ENCODE results near the gene HK3. TPM values are rescaled to one million over a fixed set of nuclear protein-coding genes. Genes with fewer than 3 reads are reported as not detected.

Gene HK3
- polyA plus RNA-seq, 4 donors: 0.30 to 7.5 (median 1.5) TPM

DNA sequence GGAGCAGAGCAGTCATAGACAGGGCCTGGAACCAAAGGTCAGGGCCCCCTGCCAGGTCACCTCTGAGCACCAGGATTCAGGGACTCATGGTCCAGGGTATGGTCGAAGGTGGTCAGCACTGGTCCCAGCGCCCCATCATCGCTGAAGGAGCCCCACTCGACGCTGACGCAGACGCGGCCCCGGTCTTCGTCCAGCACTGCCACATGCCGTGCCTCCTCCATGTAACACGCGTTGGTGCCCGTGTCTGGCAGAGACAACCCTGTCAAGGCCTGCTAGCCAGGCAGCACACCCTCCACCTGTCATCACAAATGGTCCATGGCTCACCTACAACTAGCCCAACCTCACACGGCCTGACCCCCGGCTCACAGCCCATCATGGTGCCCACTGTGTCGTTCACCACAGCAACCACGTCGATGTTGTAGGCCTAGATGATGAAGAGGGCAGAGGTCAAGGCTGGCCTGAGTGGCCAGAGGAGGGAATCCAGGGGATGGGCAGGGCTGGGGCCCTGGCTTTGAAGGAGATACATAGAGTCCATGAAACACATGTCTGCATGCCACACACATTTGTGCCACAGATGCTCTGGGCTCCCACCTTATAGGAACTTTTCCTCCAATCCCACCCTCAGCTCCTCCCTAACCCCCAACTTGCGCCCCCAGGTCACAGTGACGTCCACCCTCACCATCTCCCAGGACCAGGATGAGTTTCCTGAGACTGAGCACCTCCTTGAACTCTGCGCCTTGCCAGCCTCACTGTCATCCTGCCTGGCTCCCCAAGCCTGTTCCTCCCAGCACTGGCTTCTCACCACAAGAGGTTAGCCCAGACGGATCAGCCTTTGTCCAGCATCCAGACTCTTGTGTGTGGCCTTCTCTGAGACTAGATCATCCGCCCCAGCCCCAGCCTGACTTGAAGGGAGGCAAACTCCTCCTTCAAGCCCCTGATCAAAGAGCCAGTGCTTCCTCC, 9.5 kb downstream of the HK3 start:
- Histone ChIP-seq H3K4me1 (ENCODE audit: control insufficient read depth in 3 of 3, insufficient read depth in 2 of 3, low read depth in 1 of 3, low read length in 2 of 3) (no peaks in the 10 kb centered on the region), H3K4me3 (ENCODE audit: low read depth in 1 of 3, low read length in 3 of 3) (no peak overlapping the region), H3K36me3 (ENCODE audit: control insufficient read depth in 3 of 3, insufficient read depth in 2 of 3, low read depth in 1 of 3, low read length in 3 of 3) (no peaks in the 10 kb centered on the region), H3K27ac (ENCODE audit: low read depth in 1 of 3, low read length in 2 of 3) (no peak overlapping the region), H3K9me3 (ENCODE audit: control insufficient read depth in 2 of 2, insufficient read depth in 1 of 2, low read depth in 1 of 2, low read length in 1 of 2) (no peaks in the 10 kb centered on the region), H3K27me3 (ENCODE audit: control insufficient read depth in 3 of 3, insufficient read depth in 3 of 3, low read length in 3 of 3) (peaks cover 0 to 4% (median 0%) of the 10 kb centered on the region in 3 donors)
- WGBS, 3 donors: 84 to 89% (median 88%) methylated on average over 24 of the region's 24 CpGs
- FAIRE-seq (no peak), DNase-seq (no peak)

DNA sequence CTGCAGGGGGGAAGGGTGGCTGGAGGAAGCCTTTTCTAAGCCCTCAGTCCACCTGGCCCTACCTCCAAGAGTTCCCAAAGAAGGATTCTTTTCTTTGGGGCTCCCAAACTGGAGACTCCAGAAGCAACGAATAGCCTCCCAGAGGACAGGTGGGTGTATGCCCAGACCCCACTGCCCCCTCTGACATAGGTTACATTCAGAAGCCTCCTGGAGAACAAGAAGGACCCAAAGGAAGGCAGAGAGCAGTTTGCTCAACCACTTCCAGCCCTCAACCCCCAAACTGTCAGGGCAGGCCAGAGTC, 10.3 kb downstream of the HK3 start:
- Histone ChIP-seq H3K4me1 (ENCODE audit: control insufficient read depth in 3 of 3, insufficient read depth in 2 of 3, low read depth in 1 of 3, low read length in 2 of 3) (no peaks in the 10 kb centered on the region), H3K4me3 (ENCODE audit: low read depth in 1 of 3, low read length in 3 of 3) (no peak overlapping the region), H3K27ac (ENCODE audit: low read depth in 1 of 3, low read length in 2 of 3) (no peak overlapping the region), H3K36me3 (ENCODE audit: control insufficient read depth in 3 of 3, insufficient read depth in 2 of 3, low read depth in 1 of 3, low read length in 3 of 3) (no peaks in the 10 kb centered on the region), H3K27me3 (ENCODE audit: control insufficient read depth in 3 of 3, insufficient read depth in 3 of 3, low read length in 3 of 3) (peaks cover 0 to 5% (median 0%) of the 10 kb centered on the region in 3 donors), H3K9me3 (ENCODE audit: control insufficient read depth in 2 of 2, insufficient read depth in 1 of 2, low read depth in 1 of 2, low read length in 1 of 2) (no peaks in the 10 kb centered on the region)
- DNase-seq: no peak
- FAIRE-seq: no peak
- 50 to 77% (median 62%) methylated on average over 1 of the region's 1 CpG for WGBS, 3 donors

DNA sequence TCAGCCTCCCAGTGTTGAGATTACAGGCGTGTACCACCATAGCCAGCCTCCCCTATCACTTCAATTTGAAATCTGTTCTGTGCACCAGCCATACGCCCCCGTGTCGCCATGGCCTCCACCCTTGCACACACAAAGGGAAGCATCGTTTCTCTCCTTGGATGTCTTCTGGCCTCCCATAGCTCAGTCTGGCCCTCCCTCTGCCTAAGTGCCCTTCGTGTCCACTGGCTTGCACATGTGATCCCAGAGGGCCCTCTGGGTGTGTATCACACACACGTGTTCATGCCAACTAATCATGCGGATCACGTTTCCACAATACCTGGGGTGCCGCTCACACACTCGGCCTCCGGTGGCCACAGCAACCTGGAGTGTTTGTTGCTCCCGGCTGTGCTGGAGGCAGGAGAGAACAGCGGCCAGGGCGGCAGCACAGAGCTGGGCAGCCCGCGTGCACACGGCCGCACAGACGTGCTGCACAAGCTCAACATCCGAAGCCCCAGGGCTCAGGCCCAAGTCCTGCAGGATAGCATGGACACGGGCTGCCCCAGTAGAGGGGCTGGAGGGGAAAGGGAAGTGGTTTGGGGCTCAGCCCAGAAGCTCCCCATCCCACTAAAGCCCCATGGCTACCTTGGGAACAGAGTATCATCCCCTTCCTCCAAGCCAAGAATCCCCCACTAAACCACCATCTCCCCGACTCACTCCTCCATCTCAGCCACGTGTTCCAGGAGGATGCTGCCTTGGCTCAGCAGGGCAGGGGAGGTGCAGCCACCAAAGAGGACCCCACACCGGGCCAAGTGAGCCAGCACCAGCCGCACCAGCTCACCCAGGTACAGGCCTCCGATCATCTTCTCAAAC, 10.9 kb downstream of the HK3 start:
- no peak for FAIRE-seq
- no peak for DNase-seq

DNA sequence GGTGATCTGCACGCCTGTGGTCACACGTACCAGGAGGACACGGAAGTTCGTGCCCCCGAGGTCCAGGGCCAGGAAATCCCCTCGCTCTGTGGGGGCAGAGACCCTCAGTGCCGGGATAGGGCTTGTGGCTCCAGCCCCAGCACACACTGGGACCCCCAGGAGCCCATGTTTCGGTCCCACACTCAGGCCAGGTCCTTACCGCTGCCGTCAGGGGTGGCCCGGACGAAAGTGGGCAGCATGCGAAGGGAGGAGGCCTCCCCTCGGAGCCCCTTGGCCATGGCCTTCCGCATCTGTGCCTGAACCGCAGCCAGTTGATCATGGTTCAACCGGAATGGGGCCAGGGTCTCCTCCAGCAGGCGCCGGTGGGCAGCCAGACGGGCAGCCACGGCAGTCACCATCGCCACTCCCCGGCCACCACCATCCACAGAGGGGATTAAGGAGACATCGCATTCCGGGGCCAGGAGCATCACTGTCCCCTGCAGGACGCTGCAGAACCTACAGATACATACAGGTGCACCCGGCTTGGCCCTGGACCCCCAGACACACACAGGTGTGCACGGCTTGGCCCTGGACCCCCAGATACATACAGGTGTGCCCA, 11.8 kb downstream of the HK3 start:
- Histone ChIP-seq H3K27ac (ENCODE audit: low read depth in 1 of 3, low read length in 2 of 3) (no peak overlapping the region), H3K27me3 (ENCODE audit: control insufficient read depth in 3 of 3, insufficient read depth in 3 of 3, low read length in 3 of 3) (peaks cover 0 to 3% (median 0%) of the 10 kb centered on the region in 3 donors), H3K4me3 (ENCODE audit: low read depth in 1 of 3, low read length in 3 of 3) (no peak overlapping the region), H3K36me3 (ENCODE audit: control insufficient read depth in 3 of 3, insufficient read depth in 2 of 3, low read depth in 1 of 3, low read length in 3 of 3) (no peaks in the 10 kb centered on the region), H3K4me1 (ENCODE audit: control insufficient read depth in 3 of 3, insufficient read depth in 2 of 3, low read depth in 1 of 3, low read length in 2 of 3) (no peaks in the 10 kb centered on the region), H3K9me3 (ENCODE audit: control insufficient read depth in 2 of 2, insufficient read depth in 1 of 2, low read depth in 1 of 2, low read length in 1 of 2) (no peaks in the 10 kb centered on the region)
- 84 to 87% (median 86%) methylated on average over 28 of the region's 28 CpGs for WGBS, 3 donors
- DNase-seq (no peak), FAIRE-seq (no peak)

More for the DNA sequence above, 10.9 kb downstream of the HK3 start:
- Histone ChIP-seq H3K27ac (ENCODE audit: low read depth in 1 of 3, low read length in 2 of 3) (no peak overlapping the region), H3K4me1 (ENCODE audit: control insufficient read depth in 3 of 3, insufficient read depth in 2 of 3, low read depth in 1 of 3, low read length in 2 of 3) (no peaks in the 10 kb centered on the region), H3K36me3 (ENCODE audit: control insufficient read depth in 3 of 3, insufficient read depth in 2 of 3, low read depth in 1 of 3, low read length in 3 of 3) (no peaks in the 10 kb centered on the region), H3K9me3 (ENCODE audit: control insufficient read depth in 2 of 2, insufficient read depth in 1 of 2, low read depth in 1 of 2, low read length in 1 of 2) (no peaks in the 10 kb centered on the region), H3K27me3 (ENCODE audit: control insufficient read depth in 3 of 3, insufficient read depth in 3 of 3, low read length in 3 of 3) (peaks cover 0 to 5% (median 0%) of the 10 kb centered on the region in 3 donors), H3K4me3 (ENCODE audit: low read depth in 1 of 3, low read length in 3 of 3) (no peak overlapping the region)
- WGBS, 3 donors: 86 to 89% (median 89%) methylated on average over 27 of the region's 27 CpGs

DNA sequence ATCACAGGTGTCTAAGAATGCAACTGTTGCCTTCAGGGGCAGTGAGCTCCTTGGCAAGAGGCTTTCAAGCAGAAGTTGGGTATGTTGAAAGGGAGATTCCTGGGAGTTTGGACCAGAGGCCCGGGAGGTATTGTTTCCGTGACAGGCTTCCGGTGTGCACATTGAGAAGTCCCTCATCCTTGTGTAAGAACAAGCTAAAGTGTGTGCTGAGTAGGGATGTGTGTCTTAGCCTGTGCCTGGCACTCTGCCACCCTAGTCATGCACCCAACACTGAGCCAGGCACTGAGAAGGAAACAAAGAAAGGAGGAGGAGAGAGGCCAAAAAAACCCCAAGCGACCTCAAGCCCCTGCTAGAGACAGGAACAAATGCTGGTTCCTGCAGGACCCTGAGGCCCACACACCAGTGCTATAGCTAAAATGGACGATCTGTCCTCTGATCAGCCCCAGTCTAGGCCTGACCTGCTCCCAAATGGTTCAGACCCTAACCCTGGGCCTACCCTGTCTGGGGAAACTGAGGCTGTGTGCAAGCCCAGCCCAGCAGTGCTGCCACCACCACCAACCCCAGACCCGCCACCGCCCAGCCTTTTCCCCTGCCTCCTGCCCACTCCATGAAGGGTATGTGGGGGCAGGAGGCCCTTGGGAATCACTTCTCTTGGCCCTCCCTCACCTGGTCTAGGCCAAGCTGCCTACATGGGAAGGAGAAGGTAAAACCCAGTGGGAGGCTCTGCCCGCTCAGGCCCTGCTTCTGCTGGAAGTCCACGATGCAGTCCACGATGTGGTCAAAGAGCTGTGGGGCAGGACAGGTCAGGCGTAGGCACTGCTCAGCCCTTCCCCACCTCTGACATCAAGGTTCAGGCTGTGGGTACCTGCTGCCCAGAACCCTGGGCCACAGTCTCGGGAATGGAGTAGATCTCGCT, 12.6 kb downstream of the HK3 start:
- WGBS, 3 donors: 87 to 89% (median 89%) methylated on average over 13 of the region's 13 CpGs
- FAIRE-seq: no peak
- no peaks in the 10 kb centered on the region for H3K4me1 ChIP-seq (ENCODE audit: control insufficient read depth in 3 of 3, insufficient read depth in 2 of 3, low read depth in 1 of 3, low read length in 2 of 3)
- DNase-seq: no peak
- no peak overlapping the region for H3K27ac ChIP-seq (ENCODE audit: low read depth in 1 of 3, low read length in 2 of 3)
- no peak overlapping the region for H3K4me3 ChIP-seq (ENCODE audit: low read depth in 1 of 3, low read length in 3 of 3)
- no peaks in the 10 kb centered on the region for H3K9me3 ChIP-seq (ENCODE audit: control insufficient read depth in 2 of 2, insufficient read depth in 1 of 2, low read depth in 1 of 2, low read length in 1 of 2)
- H3K36me3 ChIP-seq (ENCODE audit: control insufficient read depth in 3 of 3, insufficient read depth in 2 of 3, low read depth in 1 of 3, low read length in 3 of 3): no peaks in the 10 kb centered on the region
- H3K27me3 ChIP-seq (ENCODE audit: control insufficient read depth in 3 of 3, insufficient read depth in 3 of 3, low read length in 3 of 3): peaks cover 0 to 2% (median 0%) of the 10 kb centered on the region in 3 donors

DNA sequence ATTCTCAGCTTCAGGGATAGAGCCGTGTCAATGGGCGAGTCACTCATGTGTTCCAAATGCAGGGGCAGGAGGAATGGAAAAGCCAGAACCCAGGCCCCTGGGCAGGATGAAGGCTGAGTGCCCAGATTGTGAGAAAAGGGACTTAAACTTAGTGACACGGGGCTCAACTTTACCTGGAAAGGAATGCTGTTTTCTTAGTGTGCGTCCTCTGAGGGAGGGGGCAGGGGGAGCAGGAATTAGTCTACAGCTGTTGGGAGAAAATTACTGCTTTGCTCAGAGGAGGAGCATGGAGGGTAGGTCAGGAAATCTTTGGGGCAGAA, 14.6 kb downstream of the HK3 start:
- WGBS, 3 donors: 52 to 59% (median 58%) methylated on average over 4 of the region's 4 CpGs

DNA sequence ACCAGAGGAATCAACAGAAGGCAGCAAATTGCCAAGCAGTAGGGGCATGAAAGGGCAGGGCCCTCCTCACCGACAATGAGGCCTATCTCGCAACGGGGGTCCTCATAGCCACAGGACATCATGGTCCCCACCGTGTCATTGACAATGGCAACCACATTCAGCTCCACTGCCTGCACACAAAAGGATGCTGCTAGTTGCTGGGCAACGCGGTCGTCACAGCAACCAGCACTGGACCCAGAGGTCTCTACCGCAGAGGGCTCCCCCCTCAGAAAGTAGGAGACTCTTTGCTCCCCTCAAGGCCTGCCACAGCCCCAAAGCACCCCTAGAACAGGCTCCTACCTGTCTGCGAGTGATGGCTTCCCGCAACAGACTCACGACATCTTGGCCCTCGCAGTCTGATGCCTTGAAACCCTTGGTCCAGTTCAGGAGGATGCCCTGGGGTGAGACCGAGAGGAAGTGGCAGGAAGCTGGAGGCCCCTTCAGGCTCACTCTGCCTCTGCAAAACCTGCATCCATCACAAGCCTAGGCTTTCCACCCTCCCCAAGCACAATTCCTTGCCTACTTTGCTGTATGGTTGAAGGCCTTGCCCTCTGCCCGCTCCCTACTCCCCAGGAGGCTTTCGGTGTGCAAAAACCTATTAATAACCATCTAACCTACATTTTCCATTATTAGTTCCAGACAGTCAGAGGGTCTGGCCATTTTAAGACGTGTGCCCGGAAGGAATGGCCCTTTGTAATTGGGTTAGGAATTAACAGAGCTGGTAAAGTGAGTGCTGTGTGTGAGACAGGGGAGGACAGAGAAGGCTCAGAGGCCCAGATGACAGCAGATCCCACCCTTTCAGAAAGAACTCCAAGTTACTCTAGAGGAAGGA, 15.2 kb downstream of the HK3 start:
- Histone ChIP-seq H3K27ac (ENCODE audit: low read depth in 1 of 3, low read length in 2 of 3) (no peak overlapping the region), H3K36me3 (ENCODE audit: control insufficient read depth in 3 of 3, insufficient read depth in 2 of 3, low read depth in 1 of 3, low read length in 3 of 3) (no peaks in the 10 kb centered on the region), H3K4me3 (ENCODE audit: low read depth in 1 of 3, low read length in 3 of 3) (no peak overlapping the region), H3K4me1 (ENCODE audit: control insufficient read depth in 3 of 3, insufficient read depth in 2 of 3, low read depth in 1 of 3, low read length in 2 of 3) (no peaks in the 10 kb centered on the region), H3K9me3 (ENCODE audit: control insufficient read depth in 2 of 2, insufficient read depth in 1 of 2, low read depth in 1 of 2, low read length in 1 of 2) (no peaks in the 10 kb centered on the region), H3K27me3 (ENCODE audit: control insufficient read depth in 3 of 3, insufficient read depth in 3 of 3, low read length in 3 of 3) (peaks cover 0 to 2% (median 0%) of the 10 kb centered on the region in 3 donors)
- FAIRE-seq (no peak), DNase-seq (no peak)
- WGBS, 3 donors: 85 to 88% (median 88%) methylated on average over 17 of the region's 17 CpGs

More for the DNA sequence above, 14.6 kb downstream of the HK3 start:
- H3K4me3 ChIP-seq (ENCODE audit: low read depth in 1 of 3, low read length in 3 of 3): no peak overlapping the region
- DNase-seq: no peak
- no peaks in the 10 kb centered on the region for H3K36me3 ChIP-seq (ENCODE audit: control insufficient read depth in 3 of 3, insufficient read depth in 2 of 3, low read depth in 1 of 3, low read length in 3 of 3)
- H3K27me3 ChIP-seq (ENCODE audit: control insufficient read depth in 3 of 3, insufficient read depth in 3 of 3, low read length in 3 of 3): peaks cover 0 to 2% (median 0%) of the 10 kb centered on the region in 3 donors
- H3K27ac ChIP-seq (ENCODE audit: low read depth in 1 of 3, low read length in 2 of 3): no peak overlapping the region
- no peak for FAIRE-seq
- no peaks in the 10 kb centered on the region for H3K4me1 ChIP-seq (ENCODE audit: control insufficient read depth in 3 of 3, insufficient read depth in 2 of 3, low read depth in 1 of 3, low read length in 2 of 3)
- no peaks in the 10 kb centered on the region for H3K9me3 ChIP-seq (ENCODE audit: control insufficient read depth in 2 of 2, insufficient read depth in 1 of 2, low read depth in 1 of 2, low read length in 1 of 2)
